ENCODE results near the gene DMAC2.

DMAC2 gene

DNA sequence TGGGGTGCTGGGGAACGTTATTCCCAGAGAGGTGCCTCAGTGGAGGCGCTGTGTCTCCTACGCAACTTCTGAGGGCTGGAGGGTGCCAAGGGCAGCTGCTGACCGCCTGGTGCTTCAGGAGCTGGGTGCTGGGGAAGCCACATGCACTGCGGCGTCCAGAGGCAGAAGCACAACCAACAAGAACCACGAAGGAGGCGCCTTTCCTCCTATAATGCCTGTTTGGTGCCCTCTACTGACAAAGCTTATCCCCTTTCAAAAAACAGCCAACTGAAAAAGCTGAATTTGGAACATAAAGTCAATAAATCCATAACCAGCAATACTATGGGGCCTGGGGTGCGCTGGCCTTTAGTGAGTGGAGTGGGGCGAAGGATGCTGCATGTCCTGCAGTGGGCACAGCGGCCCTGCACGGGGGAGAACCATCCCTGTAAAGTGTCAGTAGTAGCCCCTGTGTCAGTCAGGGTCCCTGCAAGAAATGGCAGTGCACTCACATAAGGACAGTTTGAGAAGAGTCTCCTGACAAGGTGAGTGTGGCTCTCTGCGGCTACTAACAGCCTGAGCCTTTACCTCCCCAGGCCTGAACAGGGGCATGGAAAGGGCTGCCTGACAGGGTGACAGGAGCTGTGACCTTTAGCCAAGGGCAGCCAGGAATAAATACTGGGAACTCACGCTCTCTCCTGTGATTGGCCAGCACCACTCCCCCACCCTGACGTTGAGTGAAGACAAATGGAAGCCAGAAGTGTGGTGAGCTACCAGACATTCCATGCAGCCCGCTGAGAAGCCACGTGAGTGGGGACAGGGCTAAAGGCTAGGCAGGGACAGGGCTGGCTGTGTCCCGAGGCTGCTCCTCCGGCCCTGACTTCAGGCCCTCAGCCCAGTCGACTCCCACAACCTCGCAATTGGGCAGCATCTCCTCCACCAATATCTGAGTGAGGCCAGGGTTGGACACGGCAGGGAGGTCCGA lies 8.0 kb downstream of the DMAC2 start:
- TF ChIP-seq, protein P1, sequence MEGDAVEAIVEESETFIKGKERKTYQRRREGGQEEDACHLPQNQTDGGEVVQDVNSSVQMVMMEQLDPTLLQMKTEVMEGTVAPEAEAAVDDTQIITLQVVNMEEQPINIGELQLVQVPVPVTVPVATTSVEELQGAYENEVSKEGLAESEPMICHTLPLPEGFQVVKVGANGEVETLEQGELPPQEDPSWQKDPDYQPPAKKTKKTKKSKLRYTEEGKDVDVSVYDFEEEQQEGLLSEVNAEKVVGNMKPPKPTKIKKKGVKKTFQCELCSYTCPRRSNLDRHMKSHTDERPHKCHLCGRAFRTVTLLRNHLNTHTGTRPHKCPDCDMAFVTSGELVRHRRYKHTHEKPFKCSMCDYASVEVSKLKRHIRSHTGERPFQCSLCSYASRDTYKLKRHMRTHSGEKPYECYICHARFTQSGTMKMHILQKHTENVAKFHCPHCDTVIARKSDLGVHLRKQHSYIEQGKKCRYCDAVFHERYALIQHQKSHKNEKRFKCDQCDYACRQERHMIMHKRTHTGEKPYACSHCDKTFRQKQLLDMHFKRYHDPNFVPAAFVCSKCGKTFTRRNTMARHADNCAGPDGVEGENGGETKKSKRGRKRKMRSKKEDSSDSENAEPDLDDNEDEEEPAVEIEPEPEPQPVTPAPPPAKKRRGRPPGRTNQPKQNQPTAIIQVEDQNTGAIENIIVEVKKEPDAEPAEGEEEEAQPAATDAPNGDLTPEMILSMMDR (IDR thresholded peaks at IDR 0.05; ENCODE audit: borderline replicate concordance, insufficient read depth, low read depth, low read length) = no peak
- H3K4me3 ChIP-seq (ENCODE audit: low read depth, low read length) = no peak overlapping the region

DNA sequence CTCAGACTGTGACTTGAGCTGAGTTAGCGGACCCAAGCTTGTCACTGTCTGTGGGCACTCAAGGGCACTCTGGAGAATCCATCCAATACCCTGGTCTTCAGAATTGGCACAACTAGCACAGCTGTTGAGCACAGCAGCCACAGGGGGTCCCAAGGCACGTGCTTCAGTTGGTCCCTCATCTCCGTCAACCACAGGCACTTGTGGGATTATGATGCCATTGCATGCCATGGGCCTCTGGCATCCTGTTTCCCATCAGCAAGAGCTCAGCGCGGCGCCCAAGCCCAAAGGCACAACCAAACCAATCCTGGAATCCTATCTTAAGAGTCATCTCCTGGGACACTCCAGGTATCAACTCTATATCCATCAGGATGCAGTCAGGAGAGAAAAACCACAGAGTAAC lies 8.8 kb downstream of the DMAC2 start:
- TF ChIP-seq, protein P1 (IDR thresholded peaks at IDR 0.05; ENCODE audit: borderline replicate concordance, insufficient read depth, low read depth, low read length) = no peak

DNA sequence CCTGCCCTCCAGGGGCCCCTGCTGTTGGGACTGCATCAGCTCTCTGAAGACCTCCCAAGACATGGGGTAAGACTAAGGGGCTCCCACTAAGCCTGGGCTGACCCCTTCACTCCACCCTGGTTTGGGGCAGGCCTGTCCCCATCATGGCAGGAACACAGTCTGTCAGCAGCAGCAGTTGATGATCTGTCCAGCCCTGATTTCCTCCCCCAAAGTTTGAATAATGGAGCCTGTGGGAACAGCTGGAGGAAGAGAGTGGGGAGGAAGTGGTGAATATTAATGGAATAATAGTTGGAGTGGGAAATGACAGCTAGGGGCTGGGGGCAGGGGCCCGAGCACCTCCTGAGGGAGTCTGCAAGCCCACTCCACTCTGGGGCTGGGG lies 11.2 kb downstream of the DMAC2 start:
- TF ChIP-seq, protein P1 (IDR thresholded peaks at IDR 0.05; ENCODE audit: borderline replicate concordance, insufficient read depth, low read depth, low read length) = no peak
- no peak overlapping the region for H3K4me3 ChIP-seq (ENCODE audit: low read depth, low read length)

More for the DNA sequence above, 8.8 kb downstream of the DMAC2 start:
- H3K4me3 ChIP-seq (ENCODE audit: low read depth, low read length) = no peak overlapping the region

DNA sequence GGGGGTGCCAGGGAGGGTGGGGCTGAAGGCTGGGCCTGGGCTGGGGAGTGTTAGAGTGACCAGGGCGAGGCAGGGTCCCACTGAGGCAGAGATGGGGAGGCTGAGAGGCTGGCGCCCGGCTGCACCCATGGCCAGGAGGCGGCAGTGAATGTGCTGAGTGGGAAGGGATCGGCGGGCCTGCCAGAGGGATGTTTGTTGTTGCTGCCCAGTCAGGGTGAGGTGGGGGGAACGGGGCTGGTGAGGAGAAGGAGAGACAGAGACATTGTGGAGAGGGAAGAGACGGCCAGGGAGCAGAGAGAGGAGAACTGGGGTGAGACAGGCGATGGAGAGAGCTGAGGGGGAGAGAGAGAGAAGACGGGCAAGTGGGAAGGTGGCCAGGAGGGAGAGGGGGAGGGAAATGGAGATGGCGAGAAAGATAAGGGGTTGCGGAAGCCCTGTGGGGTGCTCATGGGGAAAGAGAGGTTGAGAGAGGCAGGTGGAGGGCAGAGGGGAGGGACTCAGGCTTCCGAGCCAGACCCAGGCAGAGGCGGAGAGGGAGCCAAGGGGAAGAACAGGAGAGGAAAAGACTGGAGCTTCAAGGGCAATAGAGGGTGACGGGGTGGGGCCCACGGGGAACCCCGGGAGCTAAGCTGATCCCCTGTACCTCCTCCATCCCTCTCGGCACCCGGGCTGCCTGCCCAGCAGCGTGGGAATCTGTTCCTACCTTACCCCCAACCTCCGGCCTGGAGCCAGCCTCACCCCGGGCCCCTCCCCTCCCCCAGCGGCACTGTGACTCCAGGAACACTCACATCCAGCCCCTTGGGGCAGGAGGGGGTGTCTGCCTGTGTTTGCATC lies 11.8 kb downstream of the DMAC2 start:
- TF ChIP-seq, protein P1 (IDR thresholded peaks at IDR 0.05; ENCODE audit: borderline replicate concordance, insufficient read depth, low read depth, low read length) = no peak
- H3K4me3 ChIP-seq (ENCODE audit: low read depth, low read length) = no peak overlapping the region

DNA sequence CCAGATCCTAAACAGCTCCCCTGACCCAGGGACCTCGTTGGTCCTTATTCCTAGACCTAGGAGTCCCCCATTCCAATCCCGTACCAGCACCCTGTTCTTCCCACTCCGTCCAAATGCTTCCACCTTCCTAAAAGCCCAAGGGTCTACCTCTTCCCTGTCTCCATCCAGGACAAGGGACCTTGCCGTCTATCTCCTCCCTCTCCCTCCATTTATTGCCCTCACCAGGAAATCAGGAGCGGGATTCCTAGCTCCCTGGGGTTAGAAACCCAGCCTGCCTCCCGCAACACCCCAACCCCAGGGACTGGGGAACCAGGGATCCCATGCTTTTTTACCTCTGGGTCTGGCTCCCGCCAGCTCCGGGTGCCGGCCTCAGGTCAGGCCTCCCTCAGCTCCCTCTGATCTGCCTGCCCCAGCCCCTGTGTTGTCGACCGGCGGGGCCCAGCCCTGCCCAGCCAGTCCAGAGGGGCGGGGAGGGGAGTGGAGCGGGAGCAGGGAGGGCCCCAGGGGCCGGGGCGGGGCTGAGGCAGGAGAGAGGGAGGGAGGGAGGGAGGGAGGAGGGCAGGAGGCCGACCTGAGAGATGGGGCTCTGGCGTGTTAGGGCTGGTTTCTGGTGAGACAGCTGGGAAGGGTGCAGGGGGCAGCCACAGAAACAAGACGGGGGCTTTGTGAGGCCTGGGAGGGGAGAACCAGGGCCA lies 12.6 kb downstream of the DMAC2 start, which contains the start of gene B3GNT8:
B3GNT8 (minus strand) TSS at position 423 of the 695 bp plus-strand sequence. CDS start 596 bp downstream, outside the sequence.
- no peak within 1 kb of the TSS for H3K4me3 ChIP-seq (ENCODE audit: low read depth, low read length)
- TF ChIP-seq, protein P1 (IDR thresholded peaks at IDR 0.05; ENCODE audit: borderline replicate concordance, insufficient read depth, low read depth, low read length) = no peak

DNA sequence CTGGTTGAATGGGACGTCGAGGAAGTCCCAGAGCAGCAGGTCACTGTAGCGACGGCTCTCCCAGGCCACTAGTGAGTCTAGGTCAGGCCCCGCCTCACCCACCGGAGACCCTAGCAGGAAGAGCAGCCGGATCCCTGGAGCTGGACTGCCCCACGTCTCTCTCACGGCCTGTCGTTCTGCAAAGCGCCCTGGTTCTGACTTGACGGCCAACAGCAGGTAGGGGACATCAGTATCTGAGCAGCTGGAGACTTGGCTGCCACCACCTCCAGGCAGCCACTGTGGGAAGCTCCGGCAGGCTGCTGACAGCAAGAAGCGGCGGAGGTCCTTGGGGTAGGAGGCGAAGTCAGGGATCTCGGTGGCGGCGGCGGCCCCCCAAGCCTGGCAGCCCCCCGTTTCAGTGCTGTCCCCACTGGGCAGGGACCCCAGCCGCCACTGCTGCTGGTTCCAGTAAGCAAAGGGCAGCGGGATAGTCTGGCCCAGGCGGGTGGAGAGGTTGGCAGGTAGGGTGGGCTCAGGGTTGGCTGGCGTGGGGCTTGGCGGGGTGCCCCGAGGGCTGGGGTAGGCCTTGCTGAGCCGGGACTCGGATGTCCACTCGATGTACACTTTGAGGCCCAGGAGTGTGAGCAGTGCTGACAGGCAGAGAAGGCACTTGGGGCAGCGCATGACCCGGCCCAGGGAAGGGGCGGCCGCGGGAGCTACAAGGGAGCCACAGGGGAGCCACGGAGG lies 13.4 kb downstream of the DMAC2 start:
- H3K4me3 ChIP-seq (ENCODE audit: low read depth, low read length) = no peak overlapping the region
- TF ChIP-seq, protein P1 (IDR thresholded peaks at IDR 0.05; ENCODE audit: borderline replicate concordance, insufficient read depth, low read depth, low read length) = no peak
